HCT116 (cell line): ENCODE results near the gene NEURL1.
A peak's percentile ranks its signal among the peaks of the same experiment; 100 is the strongest.

Experiments used
- CTCF ChIP-seq, 3 experiments: fragments of 200-600 bp in 1 of 3; sonication (generic) in 1 of 3; IDR thresholded peaks in 2 of 3; conservative IDR thresholded peaks in 1 of 3; 2 replicates each; pipeline ENCODE4 v1.5.1; 2012 to 2017; ENCODE audit warnings: low read depth in 2 of 3, low read length in 2 of 3, antibody characterized with exemption in 1 of 3, borderline replicate concordance in 1 of 3, control low read depth in 1 of 3, mild to moderate bottlenecking in 1 of 3, mixed read lengths in 1 of 3, mixed run types in 1 of 3, moderate library complexity in 1 of 3; ENCODE audit not compliant: insufficient read depth in 1 of 3
- YY1 ChIP-seq: IDR thresholded peaks from 2 replicates; pipeline ENCODE4 v1.6.1; 2011; ENCODE audit warnings: low read length, low read depth, moderate library complexity, mild to moderate bottlenecking; ENCODE audit not compliant: insufficient replicate concordance; ENCODE audit errors: extremely low read depth

GRCh38 chr10:103507235-103508191 is 14.0 kb downstream of the NEURL1 start:
- TF ChIP-seq CTCF (IDR thresholded peaks at IDR 0.05 in 2 of 3, conservative IDR thresholded peaks at IDR 0.05 in 1 of 3; ENCODE audit: borderline replicate concordance in 1 of 3, insufficient read depth in 1 of 3, low read depth in 2 of 3, low read length in 2 of 3) (peak in 2 of 3 experiments; percentile 20 to 25; a peak in 1 of 6 replicates), YY1 (no peak)
